Measurements from ENCODE around the gene CLCN4.

Gene CLCN4

DNA sequence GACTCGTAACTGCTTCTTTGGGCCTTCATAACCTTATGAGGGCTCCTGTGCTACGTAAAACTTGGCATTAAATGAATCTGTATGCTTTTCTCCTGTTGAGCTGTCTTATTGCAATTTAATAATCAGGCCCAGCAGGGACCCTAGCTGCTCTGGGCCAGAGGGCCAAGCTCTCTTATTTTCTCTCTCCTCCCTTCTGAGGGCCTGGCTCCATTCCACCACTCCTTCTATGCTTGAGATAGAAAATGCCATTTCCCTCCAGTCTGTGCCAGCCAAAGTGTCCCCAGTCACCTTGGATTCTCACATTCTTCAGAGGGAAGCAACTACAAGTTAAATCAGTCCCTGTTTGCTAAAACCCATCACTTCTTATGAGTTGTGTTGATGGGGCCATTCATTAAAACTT is 90.1 kb downstream of the CLCN4 start:
- DNase-seq: no peak

DNA sequence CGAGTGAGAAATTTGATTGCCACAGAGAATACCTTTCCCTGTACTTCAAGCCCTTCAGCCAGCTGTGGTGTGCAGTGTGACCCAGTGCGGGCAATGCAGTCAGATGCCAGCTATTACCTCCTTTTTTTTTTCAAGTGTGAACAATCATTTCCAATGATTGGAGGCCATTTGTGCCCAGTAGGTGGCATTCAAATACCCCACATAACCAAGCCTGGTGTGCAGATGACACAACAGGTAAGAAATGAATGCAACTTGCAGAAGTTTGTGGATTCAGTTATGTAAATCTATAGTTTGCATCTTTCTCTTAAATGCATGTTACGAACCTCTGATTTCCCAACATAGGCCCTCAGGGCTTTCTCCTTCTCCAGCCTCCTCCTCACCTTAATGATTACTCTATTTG is 98.0 kb downstream of the CLCN4 start:
- DNase-seq: no peak

DNA sequence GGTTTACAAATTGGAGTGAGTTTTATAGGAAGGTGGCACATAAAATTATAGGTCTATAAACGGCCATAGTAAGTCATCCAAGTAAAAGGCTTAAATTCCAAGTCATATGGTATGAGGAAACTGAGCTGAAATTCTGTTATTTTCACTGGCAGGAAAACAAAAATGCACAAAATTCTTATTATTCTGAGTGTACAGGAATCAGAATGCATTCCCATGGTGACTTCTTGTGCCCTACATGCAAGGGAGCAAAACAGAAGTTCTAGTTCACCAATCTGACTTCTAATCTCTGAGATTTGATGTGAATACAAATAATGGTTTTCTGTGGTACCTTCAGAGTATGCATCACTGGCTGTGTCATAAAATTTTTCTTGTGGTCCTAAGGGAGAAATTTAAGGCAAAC is 102.9 kb downstream of the CLCN4 start:
- no peak for DNase-seq

DNA sequence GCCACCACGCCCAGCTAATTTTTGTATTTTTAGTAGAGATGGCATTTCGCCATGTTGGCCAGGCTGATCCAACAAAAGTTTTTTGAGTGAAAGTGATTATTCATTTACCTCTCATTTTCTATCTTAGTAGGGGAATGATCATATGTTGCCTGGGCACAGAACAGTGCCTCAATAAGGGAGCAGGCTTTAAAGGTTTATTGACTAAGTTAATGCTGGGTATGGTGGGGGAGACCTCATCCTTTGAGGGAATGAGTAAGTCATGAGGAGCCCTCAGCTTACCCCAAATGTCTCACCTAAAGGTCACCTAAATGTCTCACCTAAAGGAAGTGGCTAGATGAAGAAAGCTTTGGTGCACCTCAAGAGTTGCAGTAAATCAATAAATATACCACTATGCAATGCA is 109.0 kb downstream of the CLCN4 start:
- DNase-seq: no peak

DNA sequence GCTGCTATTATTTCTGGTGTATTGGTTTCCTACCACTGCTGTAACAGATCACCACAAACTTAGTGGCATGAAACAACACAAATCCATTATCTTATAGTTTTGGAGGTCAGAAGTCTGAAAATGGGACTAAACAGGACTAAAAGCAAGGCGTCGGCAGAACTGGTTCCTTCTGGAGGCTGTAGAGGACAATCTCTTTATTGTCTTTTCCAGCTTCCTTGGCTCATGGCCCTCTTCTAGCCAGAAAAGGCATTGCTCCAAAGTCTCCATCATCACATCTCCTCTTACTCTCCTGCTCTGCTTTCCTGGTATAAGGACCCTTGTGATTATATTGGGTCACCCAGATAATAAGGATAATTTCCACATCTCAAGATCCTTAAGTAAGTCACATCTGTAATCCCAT is 121.9 kb downstream of the CLCN4 start:
- DNase-seq: no peak

DNA sequence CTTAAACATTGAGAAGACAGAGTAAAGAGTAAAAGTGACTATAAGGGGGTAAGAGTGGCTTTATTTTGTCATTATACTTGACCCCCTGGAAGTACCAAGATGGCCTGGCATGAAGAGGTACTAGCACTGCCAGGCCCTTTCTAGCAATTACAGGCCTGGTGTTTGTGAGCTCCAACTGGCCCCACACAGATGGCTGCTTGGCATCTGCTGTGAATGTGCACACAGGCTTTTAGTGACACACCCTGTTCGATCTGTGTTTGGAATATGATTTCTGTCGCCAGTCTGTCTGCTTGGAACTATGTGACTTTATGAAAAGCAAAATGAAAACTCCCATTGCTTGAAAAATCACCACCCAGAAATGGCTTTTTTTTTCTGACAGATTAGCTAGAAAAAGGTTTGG is 123.3 kb downstream of the CLCN4 start:
- DNase-seq: no peak

DNA sequence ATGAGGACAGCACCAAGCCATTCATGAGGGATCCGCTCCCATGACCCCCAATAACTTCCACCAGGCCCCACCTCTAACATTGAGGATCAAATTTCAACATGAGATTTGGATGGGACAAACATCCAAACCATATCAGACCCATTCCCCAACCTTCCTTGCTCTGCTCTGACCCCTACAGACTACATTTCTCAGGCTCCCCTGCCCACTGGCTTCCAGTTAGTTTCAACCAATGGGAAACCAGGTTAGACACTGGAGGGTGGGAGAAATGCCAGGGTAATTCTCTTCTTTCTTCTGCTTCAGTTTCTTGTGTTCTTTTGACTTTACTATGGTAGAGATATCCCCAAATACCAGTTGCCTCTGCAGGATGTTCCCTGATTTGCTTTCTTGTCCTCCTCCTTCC is 125.7 kb downstream of the CLCN4 start:
- no peak for DNase-seq

DNA sequence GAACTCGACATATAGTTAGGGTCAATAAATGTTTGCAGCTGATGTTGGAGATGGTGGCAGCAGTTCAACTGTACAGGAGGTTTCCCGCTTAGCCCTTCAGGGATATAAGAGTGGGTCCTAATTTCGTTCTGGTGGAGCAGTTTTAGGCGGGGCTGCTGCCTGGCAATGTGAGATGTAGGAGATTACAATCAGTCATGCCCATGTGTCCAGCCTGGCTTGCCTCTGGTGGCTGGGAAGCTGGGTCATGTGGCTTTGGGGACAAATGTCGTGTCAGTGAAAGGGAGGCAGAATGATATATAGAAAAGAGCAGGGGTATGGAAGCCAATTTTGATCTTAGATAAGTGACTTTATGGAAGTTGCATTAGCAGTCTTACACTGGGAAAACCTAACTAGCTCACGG is 129.4 kb downstream of the CLCN4 start:
- DNase-seq: no peak

Data from activated CD8-positive, alpha-beta memory T cell treated with anti-CD3 and anti-CD28 coated beads, Interleukin-2, amount 50 U/mL, for 4 hours (primary cell).